BE2C (cell line): ENCODE results near the gene VPREB3. TPM values are rescaled to one million over a fixed set of nuclear protein-coding genes. Genes with fewer than 3 reads are reported as not detected.

Experiments
- DNase-seq: peaks from one replicate; pipeline ENCODE4 v3.0.0-alpha.2; 2020
- H3K27me3 ChIP-seq: fragments of 250-450 bp; sonication (Bioruptor Pico); 2 replicates; pipeline ENCODE4 v1.5.1; 2020; ENCODE audit warnings: mild to moderate bottlenecking
- H3K36me3 ChIP-seq: fragments of 250-450 bp; sonication (Bioruptor Pico); 2 replicates; pipeline ENCODE4 v1.5.1; 2020; ENCODE audit warnings: mild to moderate bottlenecking
- H3K4me1 ChIP-seq: fragments of 250-450 bp; sonication (Bioruptor Pico); 2 replicates; pipeline ENCODE4 v1.5.1; 2020
- H3K4me3 ChIP-seq: 2 replicates; pipeline ENCODE4 v1.5.1; 2011; ENCODE audit warnings: low read depth, low read length
- H3K9me3 ChIP-seq: fragments of 250-450 bp; sonication (Bioruptor Pico); 2 replicates; pipeline ENCODE4 v1.5.1; 2020
- polyA plus RNA-seq: library from polyadenylated mRNA; unstranded; fragments of >200 nt; gene quantifications from one replicate; pipeline ENCODE4 v1.2.1, GENCODE V29; 2012; ENCODE audit warnings: low read depth, missing spikeins; ENCODE audit not compliant: insufficient read length, insufficient read depth
- TF ChIP-seq, protein P1 (sequence below): IDR thresholded peaks from 2 replicates; pipeline ENCODE4 v1.5.1; 2012; ENCODE audit warnings: mild to moderate bottlenecking, low read depth, low read length

The VPREB3 gene, protein sequence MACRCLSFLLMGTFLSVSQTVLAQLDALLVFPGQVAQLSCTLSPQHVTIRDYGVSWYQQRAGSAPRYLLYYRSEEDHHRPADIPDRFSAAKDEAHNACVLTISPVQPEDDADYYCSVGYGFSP
- polyA plus RNA-seq, result 1.8 TPM

GRCh38 chr22:23754220-23754919, at the start of gene VPREB3:
Gene VPREB3 (minus strand): TSS chr22:23754425. CDS start chr22:23754363, 62 bp downstream.
- Histone ChIP-seq H3K36me3 (no peaks in the 10 kb centered on the region), H3K9me3 (no peaks in the 10 kb centered on the region), H3K4me1 (peaks cover 2% of the 10 kb centered on the region; the same call in 1 of the 2 replicates), H3K27me3 (no peaks in the 10 kb centered on the region), H3K4me3 (no peak within 1 kb of the TSS)
- DNase-seq, result no peak
- TF ChIP-seq, protein P1, sequence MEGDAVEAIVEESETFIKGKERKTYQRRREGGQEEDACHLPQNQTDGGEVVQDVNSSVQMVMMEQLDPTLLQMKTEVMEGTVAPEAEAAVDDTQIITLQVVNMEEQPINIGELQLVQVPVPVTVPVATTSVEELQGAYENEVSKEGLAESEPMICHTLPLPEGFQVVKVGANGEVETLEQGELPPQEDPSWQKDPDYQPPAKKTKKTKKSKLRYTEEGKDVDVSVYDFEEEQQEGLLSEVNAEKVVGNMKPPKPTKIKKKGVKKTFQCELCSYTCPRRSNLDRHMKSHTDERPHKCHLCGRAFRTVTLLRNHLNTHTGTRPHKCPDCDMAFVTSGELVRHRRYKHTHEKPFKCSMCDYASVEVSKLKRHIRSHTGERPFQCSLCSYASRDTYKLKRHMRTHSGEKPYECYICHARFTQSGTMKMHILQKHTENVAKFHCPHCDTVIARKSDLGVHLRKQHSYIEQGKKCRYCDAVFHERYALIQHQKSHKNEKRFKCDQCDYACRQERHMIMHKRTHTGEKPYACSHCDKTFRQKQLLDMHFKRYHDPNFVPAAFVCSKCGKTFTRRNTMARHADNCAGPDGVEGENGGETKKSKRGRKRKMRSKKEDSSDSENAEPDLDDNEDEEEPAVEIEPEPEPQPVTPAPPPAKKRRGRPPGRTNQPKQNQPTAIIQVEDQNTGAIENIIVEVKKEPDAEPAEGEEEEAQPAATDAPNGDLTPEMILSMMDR, result no peak

DNA sequence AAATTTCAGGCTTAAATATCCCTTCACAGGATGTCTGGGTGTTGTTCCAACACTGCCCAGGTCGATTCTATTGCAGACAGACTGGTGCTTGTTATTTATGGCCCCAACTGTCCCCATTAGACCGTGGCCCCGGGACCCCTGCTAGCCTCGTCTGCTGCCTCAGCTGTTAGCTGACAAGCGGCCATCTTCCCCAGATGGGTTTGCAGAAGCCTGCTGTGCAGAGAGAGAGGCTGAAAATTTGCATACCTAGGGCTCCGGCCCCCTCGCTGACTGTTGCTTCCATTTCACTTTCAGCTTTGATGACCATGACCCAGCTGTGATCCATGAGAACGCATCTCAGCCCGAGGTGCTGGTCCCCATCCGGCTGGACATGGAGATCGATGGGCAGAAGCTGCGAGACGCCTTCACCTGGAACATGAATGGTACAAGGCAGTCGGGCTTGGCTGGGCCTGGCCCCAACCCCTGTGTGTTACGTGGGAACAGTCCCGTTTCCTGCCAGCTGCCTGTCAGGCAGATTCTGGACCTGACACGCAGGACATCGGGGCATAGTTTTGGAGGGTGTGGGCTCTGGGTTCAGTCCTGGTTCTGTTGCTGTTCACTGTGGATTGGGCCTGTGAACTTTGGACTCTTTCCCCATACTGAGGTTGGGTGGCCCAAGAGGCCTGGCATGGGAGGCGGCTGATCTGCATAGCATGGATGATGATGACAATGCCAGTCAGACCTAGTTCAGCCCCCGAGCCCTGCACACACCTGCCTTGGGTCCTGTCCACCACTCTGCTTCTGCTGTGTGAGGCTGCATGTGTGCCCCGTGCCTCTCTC, 49.0 kb upstream of the VPREB3 start:
- H3K4me1 ChIP-seq, result no peaks in the 10 kb centered on the region
- no peaks in the 10 kb centered on the region for H3K9me3 ChIP-seq
- no peak overlapping the region for H3K4me3 ChIP-seq
- no peak for DNase-seq
- H3K36me3 ChIP-seq, result peaks cover 79% of the 10 kb centered on the region
- TF ChIP-seq, protein P1, result no peak
- H3K27me3 ChIP-seq, result no peaks in the 10 kb centered on the region

DNA sequence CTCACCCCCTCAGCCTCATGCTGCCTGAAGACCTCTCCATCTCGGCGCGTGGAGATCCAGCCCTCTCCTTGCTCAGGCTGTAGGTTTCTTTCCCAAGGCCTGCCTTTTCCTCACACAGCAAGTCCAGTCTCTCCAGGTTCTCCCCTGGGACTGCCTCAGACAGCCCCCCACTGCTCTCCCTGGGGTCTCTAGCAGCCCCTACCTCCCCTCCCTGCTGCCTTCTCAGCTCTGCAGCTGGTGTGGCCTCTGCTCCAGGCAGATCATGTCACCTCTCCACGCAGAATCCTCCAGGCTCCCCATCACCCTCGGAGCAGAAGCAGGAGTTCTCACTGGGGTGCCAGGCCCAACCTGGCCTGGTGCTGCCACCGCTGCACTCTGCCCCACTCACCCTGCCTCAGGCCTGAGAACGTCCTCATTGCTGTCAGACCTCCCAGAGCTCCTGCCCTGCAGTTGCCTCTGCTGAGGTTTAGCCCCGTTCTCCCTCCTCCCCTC, 47.7 kb upstream of the VPREB3 start:
- H3K9me3 ChIP-seq, result no peaks in the 10 kb centered on the region
- TF ChIP-seq, protein P1, result no peak
- H3K4me1 ChIP-seq, result no peaks in the 10 kb centered on the region
- no peak overlapping the region for H3K4me3 ChIP-seq
- H3K36me3 ChIP-seq, result peaks cover 80% of the 10 kb centered on the region
- DNase-seq, result no peak
- no peaks in the 10 kb centered on the region for H3K27me3 ChIP-seq

DNA sequence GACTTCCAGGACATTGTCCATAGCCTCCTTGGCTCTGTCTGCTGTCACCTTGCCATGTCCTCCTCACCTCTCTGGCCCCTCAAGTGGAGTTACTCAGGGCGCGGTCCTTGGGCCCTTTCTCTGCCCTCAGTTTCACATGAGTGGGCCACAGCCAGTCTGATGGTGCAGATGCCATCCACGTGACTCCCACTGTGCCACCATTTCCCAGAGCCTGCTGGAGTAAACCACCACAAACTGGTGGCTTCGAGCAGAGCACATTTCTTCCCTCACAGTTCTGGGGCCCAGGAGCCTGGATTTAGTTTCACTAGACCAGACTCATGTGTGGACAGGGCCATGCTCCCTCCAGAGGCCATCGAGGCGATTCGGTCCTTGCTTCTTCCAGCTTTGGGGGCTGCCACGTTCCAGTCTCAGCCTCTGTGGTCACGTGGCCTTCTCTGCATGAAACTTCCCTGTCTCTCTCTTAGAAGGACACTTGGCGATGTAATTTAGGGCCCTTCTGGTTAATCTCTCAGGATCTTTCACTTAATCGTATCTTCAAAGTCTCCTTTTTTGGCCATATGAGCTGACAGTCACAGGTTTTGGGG, 47.1 kb upstream of the VPREB3 start:
- H3K27me3 ChIP-seq, result no peaks in the 10 kb centered on the region
- H3K4me1 ChIP-seq, result no peaks in the 10 kb centered on the region
- no peak for DNase-seq
- TF ChIP-seq, protein P1, result no peak
- peaks cover 78% of the 10 kb centered on the region for H3K36me3 ChIP-seq
- no peak overlapping the region for H3K4me3 ChIP-seq
- H3K9me3 ChIP-seq, result no peaks in the 10 kb centered on the region

- no peak for DNase-seq
- Histone ChIP-seq H3K4me3 (no peak overlapping the region), H3K36me3 (peaks cover 77% of the 10 kb centered on the region), H3K27me3 (no peaks in the 10 kb centered on the region), H3K9me3 (no peaks in the 10 kb centered on the region), H3K4me1 (no peaks in the 10 kb centered on the region)
- TF ChIP-seq, protein P1, result no peak
These were observed 46.3 kb upstream of the VPREB3 start for GRCh38 chr22:23800297-23801237.
